Panc1 (cell line): Measurements from ENCODE around the gene AK2. TPM values are rescaled to one million over a fixed set of nuclear protein-coding genes. Genes with fewer than 3 reads are reported as not detected.
"Not testable (repeated sequence)": the region's sequence is repeated elsewhere in the genome, so short reads cannot be mapped to it uniquely, and the experiment has no call there.

ENCODE experiments used
- ATAC-seq: fragments of 200-7000 bp; cut with Tn5 transposase; 2 replicates; pipeline ENCODE4 v1.9.1; 2020; ENCODE audit warnings: mild to moderate bottlenecking, moderate library complexity
- BruUV-seq: library from RNA; stranded (reverse); fragments of 400-500 nt; replicated peaks from 2 replicates; lab custom pipeline; 2021; lab: Mats Ljungman, UMichigan
- CTCF ChIA-PET: fragments of 300-600 bp; sonication (Branson Sonifier 250); formaldehyde crosslinking; loops from one replicate; lab custom pipeline; 2022; ENCODE audit warnings: antibody characterized with exemption; lab: Charles Lee
- POLR2A ChIA-PET: fragments of 300-600 bp; sonication (Branson Sonifier 250); formaldehyde crosslinking; loops from one replicate; lab custom pipeline; 2022; ENCODE audit warnings: antibody characterized with exemption; lab: Charles Lee
- DNase-seq: peaks from one replicate; pipeline ENCODE4 v3.0.0-alpha.2; 2010; ENCODE audit warnings: low read depth, low spot score
- H3K27ac ChIP-seq: 2 replicates; pipeline ENCODE4 v1.5.1; 2011; ENCODE audit warnings: mild to moderate bottlenecking, low read length, inconsistent platforms
- H3K27me3 ChIP-seq: fragments of 200-500 bp; sonication (Bioruptor generic); 2 replicates; pipeline ENCODE4 v1.6.0; 2014; ENCODE audit warnings: low read length, inconsistent platforms; ENCODE audit not compliant: control insufficient read depth, insufficient read depth
- H3K36me3 ChIP-seq: fragments of 200-500 bp; sonication (Bioruptor generic); 2 replicates; pipeline ENCODE4 v1.5.1; 2014; ENCODE audit warnings: inconsistent platforms, mild to moderate bottlenecking, low read length, moderate library complexity; ENCODE audit not compliant: control insufficient read depth, insufficient read depth
- H3K4me1 ChIP-seq: 2 replicates; pipeline ENCODE4 v1.5.1; 2011; ENCODE audit warnings: inconsistent platforms, mild to moderate bottlenecking, low read length, moderate library complexity; ENCODE audit not compliant: control insufficient read depth, insufficient read depth
- H3K4me3 ChIP-seq, 2 experiments: 2 replicates each; pipeline ENCODE4 v1.5.1; 2011 to 2012; ENCODE audit warnings: low read depth in 2 of 2, low read length in 2 of 2, mild to moderate bottlenecking in 2 of 2, inconsistent platforms in 1 of 2, moderate library complexity in 1 of 2
- H3K9me3 ChIP-seq: fragments of 200-500 bp; sonication (Bioruptor generic); 2 replicates; pipeline ENCODE4 v1.5.1; 2014; ENCODE audit warnings: low read depth, mild to moderate bottlenecking, inconsistent platforms, low read length, moderate library complexity; ENCODE audit not compliant: control insufficient read depth, insufficient read depth
- POLR2AphosphoS5 ChIP-seq: IDR thresholded peaks from 2 replicates; pipeline ENCODE4 v1.6.1; 2012; ENCODE audit warnings: mild to moderate bottlenecking, low read depth, low read length, moderate library complexity
- REST ChIP-seq, 2 experiments: IDR thresholded peaks; 2 replicates each; pipeline ENCODE4 v1.6.1; 2011 to 2012; ENCODE audit warnings: low read depth in 2 of 2, control low read depth in 1 of 2, low read length in 1 of 2, mild to moderate bottlenecking in 1 of 2, moderate library complexity in 1 of 2; ENCODE audit not compliant: insufficient read depth in 1 of 2
- SIN3A ChIP-seq: IDR thresholded peaks from 2 replicates; pipeline ENCODE4 v1.6.1; 2012; ENCODE audit warnings: low read depth, mild to moderate bottlenecking, low read length, moderate library complexity, borderline replicate concordance; ENCODE audit not compliant: insufficient read depth
- TCF7L2 ChIP-seq: IDR thresholded peaks from 2 replicates; pipeline ENCODE4 v1.6.1; 2011; ENCODE audit warnings: mild to moderate bottlenecking, low read depth, low read length, inconsistent platforms
- in situ Hi-C: cut with HindIII; loops from 2 replicates; pipeline ENCODE4 v1.10.0; 2016; ENCODE audit warnings: low sequenced_read_pairs, low pct_unique_long_range_greater_than_20kb
- intact Hi-C: fragments of 100-400 bp; cut with micrococcal nuclease; formaldehyde crosslinking; loops from one replicate; pipeline ENCODE4 v1.10.0; 2022; ENCODE audit not compliant: unreplicated experiment
- total RNA-seq: library from RNA; stranded (reverse); gene quantifications from one replicate; pipeline ENCODE4 v1.2.1, GENCODE V29; 2021; ENCODE audit not compliant: unreplicated experiment
- TF ChIP-seq, protein P1 (sequence below): fragments of 450-650 bp; IDR thresholded peaks from 2 replicates; pipeline ENCODE4 v1.5.1; 2017; ENCODE audit warnings: mild to moderate bottlenecking

AK2 gene
- total RNA-seq, 1 experiment from 2014 or later, result 213 TPM

- in situ Hi-C loops, result no loop called here
- ATAC-seq, result no peak
- BruUV-seq, result no TSS peak
Measured at GRCh38 chr1:33047290-33047689, 10.6 kb upstream of the AK2 start.

GRCh38 chr1:33046234-33046633 is 9.6 kb upstream of the AK2 start:
- DNase-seq, H3K27ac ChIP-seq, H3K27me3 ChIP-seq, H3K4me3 ChIP-seq, H3K36me3 ChIP-seq, H3K4me1 ChIP-seq, BruUV-seq, intact Hi-C loops, in situ Hi-C loops, H3K9me3 ChIP-seq, ATAC-seq, CTCF ChIA-PET: not testable (repeated sequence)
- POLR2A ChIA-PET, result interaction anchor here (0.7 kb wide), 1 partner anchor 9 kb away, joined by 5 read pairs; no protein-coding TSS in a partner anchor

More at GRCh38 chr1:33047290-33047689, 10.6 kb upstream of the AK2 start:
- Histone ChIP-seq H3K27me3 (no peaks in the 10 kb centered on the region), H3K36me3 (no peaks in the 10 kb centered on the region), H3K4me1 (no peaks in the 10 kb centered on the region), H3K4me3 (no peak overlapping the region), H3K9me3 (no peaks in the 10 kb centered on the region), H3K27ac (no peak overlapping the region)
- no peak for TF ChIP-seq SIN3A
- TF ChIP-seq TCF7L2, result no peak
- no peak for TF ChIP-seq POLR2AphosphoS5
- TF ChIP-seq, protein P1, sequence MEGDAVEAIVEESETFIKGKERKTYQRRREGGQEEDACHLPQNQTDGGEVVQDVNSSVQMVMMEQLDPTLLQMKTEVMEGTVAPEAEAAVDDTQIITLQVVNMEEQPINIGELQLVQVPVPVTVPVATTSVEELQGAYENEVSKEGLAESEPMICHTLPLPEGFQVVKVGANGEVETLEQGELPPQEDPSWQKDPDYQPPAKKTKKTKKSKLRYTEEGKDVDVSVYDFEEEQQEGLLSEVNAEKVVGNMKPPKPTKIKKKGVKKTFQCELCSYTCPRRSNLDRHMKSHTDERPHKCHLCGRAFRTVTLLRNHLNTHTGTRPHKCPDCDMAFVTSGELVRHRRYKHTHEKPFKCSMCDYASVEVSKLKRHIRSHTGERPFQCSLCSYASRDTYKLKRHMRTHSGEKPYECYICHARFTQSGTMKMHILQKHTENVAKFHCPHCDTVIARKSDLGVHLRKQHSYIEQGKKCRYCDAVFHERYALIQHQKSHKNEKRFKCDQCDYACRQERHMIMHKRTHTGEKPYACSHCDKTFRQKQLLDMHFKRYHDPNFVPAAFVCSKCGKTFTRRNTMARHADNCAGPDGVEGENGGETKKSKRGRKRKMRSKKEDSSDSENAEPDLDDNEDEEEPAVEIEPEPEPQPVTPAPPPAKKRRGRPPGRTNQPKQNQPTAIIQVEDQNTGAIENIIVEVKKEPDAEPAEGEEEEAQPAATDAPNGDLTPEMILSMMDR, result no peak
- no peak for TF ChIP-seq REST (IDR thresholded peaks at IDR 0.05; ENCODE audit: insufficient read depth in 1 of 2, low read depth in 2 of 2, low read length in 1 of 2)
- ChIA-PET POLR2A (no interaction called here), CTCF (no interaction called here)
- intact Hi-C loops, result no loop called here
- no peak for DNase-seq

DNA sequence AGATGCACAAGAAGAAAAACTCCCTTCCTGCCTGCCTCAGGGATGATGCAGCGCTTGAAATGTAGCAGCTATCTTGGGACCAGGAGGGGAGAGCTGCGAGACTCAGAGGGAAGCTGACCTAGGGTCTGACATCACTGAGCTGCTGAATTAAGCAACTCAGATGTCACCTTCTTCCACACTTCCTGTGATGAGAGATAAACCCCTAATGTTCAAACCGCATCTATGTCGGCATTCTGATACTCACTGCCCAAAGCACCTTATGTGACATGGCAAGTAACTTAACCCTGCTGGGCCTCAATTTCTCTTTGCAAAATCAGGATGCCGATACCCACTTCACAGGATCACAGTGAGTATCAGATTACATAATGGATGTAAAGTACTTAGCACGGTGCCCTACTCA is 9.1 kb upstream of the AK2 start:
- in situ Hi-C loops (no loop called here), intact Hi-C loops (no loop called here)
- H3K36me3 ChIP-seq, result no peaks in the 10 kb centered on the region
- no TSS peak for BruUV-seq
- TF ChIP-seq TCF7L2 (no peak), SIN3A (no peak), REST (IDR thresholded peaks at IDR 0.05; ENCODE audit: insufficient read depth in 1 of 2, low read depth in 2 of 2, low read length in 1 of 2) (no peak), POLR2AphosphoS5 (no peak)
- TF ChIP-seq, protein P1, result no peak
- H3K4me3 ChIP-seq, result no peak overlapping the region
- ATAC-seq (no peak), DNase-seq (no peak)
- H3K4me1 ChIP-seq, result no peaks in the 10 kb centered on the region
- no peaks in the 10 kb centered on the region for H3K9me3 ChIP-seq
- CTCF ChIA-PET, result no interaction called here
- H3K27ac ChIP-seq, result no peak overlapping the region
- H3K27me3 ChIP-seq, result no peaks in the 10 kb centered on the region
- POLR2A ChIA-PET, result no interaction called here
